Measurements from ENCODE around the gene AURKA. TPM values are rescaled to one million over a fixed set of nuclear protein-coding genes. Genes with fewer than 3 reads are reported as not detected.
"Not testable (repeated sequence)": the region's sequence is repeated elsewhere in the genome, so short reads cannot be mapped to it uniquely, and the experiment has no call there.

AURKA gene
- total RNA-seq, 4 donors from 2014 or later, result 0.83 to 2.4 (median 2.0) TPM

GRCh38 chr20:56412473-56412790, 20.4 kb upstream of the AURKA start:
- DNase-seq, result no peak
- intact Hi-C loops (cut with DNase I), result no loop called here
- Histone ChIP-seq H3K9me3 (no peaks in the 10 kb centered on the region), H3K27ac (peak overlapping the region in 2 of 3 donors; percentile 7 to 11), H3K36me3 (peaks cover 4 to 9% of the 10 kb centered on the region in 2 donors), H3K27me3 (no peaks in the 10 kb centered on the region), H3K4me3 (replicated peaks in 1 of 3) (no peak overlapping the region), H3K4me1 (no peaks in the 10 kb centered on the region)
- TF ChIP-seq CTCF (IDR thresholded peaks at IDR 0.05) (no peak), POLR2A (IDR thresholded peaks at IDR 0.05) (no peak)
- 92 to 97% methylated on average over 7 of the region's 7 CpGs for WGBS, 2 donors

DNA sequence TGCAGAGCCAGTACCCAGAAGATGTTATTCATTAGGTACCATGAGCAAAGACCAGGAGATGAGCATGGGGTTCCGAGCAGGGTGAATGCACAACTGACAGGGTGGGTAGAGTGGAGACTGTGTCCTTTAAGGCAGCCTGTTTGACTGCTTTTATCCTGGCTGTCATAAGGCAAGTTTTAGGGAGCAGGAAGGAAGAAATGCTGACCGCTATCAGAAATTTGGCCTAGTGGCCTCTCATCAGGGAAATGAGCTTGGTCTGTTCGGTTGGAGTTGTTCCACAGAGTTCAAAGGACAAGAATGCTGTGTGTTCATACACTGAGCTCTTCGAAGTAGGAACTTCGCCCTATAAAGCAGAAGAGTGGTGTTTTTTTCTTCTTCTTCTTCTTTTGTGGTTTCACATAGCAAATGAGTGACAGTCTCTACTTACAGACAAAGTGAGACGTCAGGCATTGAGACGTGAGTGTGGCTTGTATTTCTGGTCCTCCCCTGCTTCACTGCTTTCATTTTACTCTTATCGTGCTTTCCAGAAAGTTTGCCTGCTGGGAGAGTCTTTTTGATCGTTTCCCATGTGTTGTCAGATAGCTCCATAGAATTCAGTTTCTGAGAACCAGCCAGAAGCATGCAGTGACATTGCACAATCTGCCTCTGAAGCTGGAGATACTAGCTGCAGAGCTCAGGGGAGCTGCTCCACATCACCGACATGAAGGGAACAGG, 19.9 kb upstream of the AURKA start, which contains the start of gene CASS4:
Gene CASS4 (plus strand): TSS at position 502 of the 714 bp plus-strand sequence. CDS start 199 bp downstream, at position 701.
- H3K27me3 ChIP-seq, result no peaks in the 10 kb centered on the region
- no peak for TF ChIP-seq CTCF (IDR thresholded peaks at IDR 0.05)
- no peak for TF ChIP-seq POLR2A (IDR thresholded peaks at IDR 0.05)
- intact Hi-C loops (cut with DNase I), result no loop called here
- H3K36me3 ChIP-seq, result peaks cover 9 to 11% of the 10 kb centered on the region in 2 donors
- peak within 1 kb of the TSS in 2 of 3 donors; percentile 7 to 11 for H3K27ac ChIP-seq
- H3K4me3 ChIP-seq (replicated peaks in 1 of 3), result no peak within 1 kb of the TSS
- H3K4me1 ChIP-seq, result no peaks in the 10 kb centered on the region
- DNase-seq, result no peak
- 58 to 62% methylated on average over 10 of the region's 10 CpGs for WGBS, 2 donors
- no peaks in the 10 kb centered on the region for H3K9me3 ChIP-seq

GRCh38 chr20:56411287-56411686, 19.3 kb upstream of the AURKA start:
- H3K27ac ChIP-seq; H3K9me3 ChIP-seq; H3K27me3 ChIP-seq; intact Hi-C loops (cut with DNase I); H3K4me3 ChIP-seq (replicated peaks in 1 of 3); DNase-seq; H3K4me1 ChIP-seq: not testable (repeated sequence)
- H3K36me3 ChIP-seq, result peaks cover 11 to 14% of the 10 kb centered on the region in 2 donors
- 92 to 93% methylated on average over 7 of the region's 7 CpGs for WGBS, 2 donors

DNA sequence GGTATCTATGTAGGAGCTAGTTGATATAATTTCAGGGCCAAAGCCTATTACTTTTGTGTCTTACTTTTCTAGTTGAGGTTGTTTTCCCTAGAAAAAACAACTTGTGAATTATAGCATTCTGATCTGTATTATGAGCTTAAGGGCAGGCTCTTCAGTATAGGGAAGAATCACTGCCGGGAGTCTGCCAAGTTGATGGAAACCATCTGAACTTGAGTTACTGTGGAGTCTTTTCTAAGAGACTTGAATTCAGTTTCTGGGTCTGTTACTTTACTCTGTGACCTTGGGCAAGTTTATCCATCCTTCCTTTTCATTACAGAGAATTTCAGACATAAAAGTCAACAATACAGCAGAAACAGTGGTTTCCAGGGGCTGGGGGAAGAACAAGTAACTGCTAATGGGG, 17.9 kb upstream of the AURKA start:
- intact Hi-C loops (cut with DNase I), result no loop called here
- Histone ChIP-seq H3K4me3 (replicated peaks in 1 of 3) (no peak overlapping the region), H3K9me3 (no peaks in the 10 kb centered on the region), H3K27me3 (no peaks in the 10 kb centered on the region), H3K27ac (no peak overlapping the region), H3K4me1 (no peaks in the 10 kb centered on the region), H3K36me3 (peaks cover 11 to 14% of the 10 kb centered on the region in 2 donors)
- TF ChIP-seq POLR2A (IDR thresholded peaks at IDR 0.05) (no peak), CTCF (IDR thresholded peaks at IDR 0.05) (no peak)
- DNase-seq, result no peak
- WGBS, 2 donors, result 86 to 100% methylated on average over 1 of the region's 1 CpG

- H3K9me3 ChIP-seq, result no peaks in the 10 kb centered on the region
- TF ChIP-seq POLR2A (IDR thresholded peaks at IDR 0.05) (no peak), CTCF (IDR thresholded peaks at IDR 0.05) (no peak)
- DNase-seq, result no peak
- no peak overlapping the region for H3K27ac ChIP-seq
- H3K4me3 ChIP-seq (replicated peaks in 1 of 3), result no peak overlapping the region
- WGBS, 2 donors, result 88 to 93% methylated on average over 5 of the region's 5 CpGs
- intact Hi-C loops (cut with DNase I), result no loop called here
- no peaks in the 10 kb centered on the region for H3K4me1 ChIP-seq
- H3K27me3 ChIP-seq, result no peaks in the 10 kb centered on the region
- peaks cover 11 to 14% of the 10 kb centered on the region in 2 donors for H3K36me3 ChIP-seq
Observed at GRCh38 chr20:56409521-56409920, 17.5 kb upstream of the AURKA start.

Measured in thyroid gland (tissue), 4 donors.